T-cell (primary cell): Measurements from ENCODE around the gene INSYN2A. TPM values are rescaled to one million over a fixed set of nuclear protein-coding genes. Genes with fewer than 3 reads are reported as not detected.

Experiments
- ATAC-seq, 4 experiments: fragments of 200-7000 bp in 3 of 4; fragments of 150-1000 bp in 1 of 4; cut with Tn5 transposase; replicated peaks in 1 of 4; 1 replicate in 3 of 4; 2 replicates in 1 of 4; pipeline ENCODE4 v1.10.0; 2021; ENCODE audit warnings: moderate library complexity in 3 of 4, mild to moderate bottlenecking in 2 of 4, moderate number of reproducible peaks in 1 of 4
- CTCF ChIA-PET, 2 donors: fragments of 300-600 bp; sonication (Branson Sonifier 250); formaldehyde crosslinking; loops; one replicate each; lab custom pipeline; 2022; ENCODE audit warnings: antibody characterized with exemption in 2 of 2; lab: Charles Lee
- POLR2A ChIA-PET, 2 donors: fragments of 300-600 bp; sonication (Branson Sonifier 250); formaldehyde crosslinking; loops; one replicate each; lab custom pipeline; 2022; ENCODE audit warnings: antibody characterized with exemption in 2 of 2; lab: Charles Lee
- DNase-seq, 35 experiments: peaks; one replicate each; pipeline versions ENCODE4 v3.0.0 to v3.0.0-alpha.2; 2013 to 2023
- H3K27ac ChIP-seq: one replicate; pipeline ENCODE4 v1.5.1; 2013; ENCODE audit warnings: low read length
- H3K27me3 ChIP-seq, 2 experiments: replicated peaks in 1 of 2; 1 replicate in 1 of 2; 2 replicates in 1 of 2; pipeline versions ENCODE4 v1.6.1 to v1.7.0; 2013; ENCODE audit warnings: low read length in 1 of 2, mixed read lengths in 1 of 2; ENCODE audit not compliant: control insufficient read depth in 2 of 2, insufficient read depth in 2 of 2; ENCODE audit errors: extremely low read depth in 1 of 2
- H3K36me3 ChIP-seq, 2 donors: 1 replicate in 1 of 2; 2 replicates in 1 of 2; pipeline versions ENCODE4 v1.6.1 to v1.7.0; 2013; ENCODE audit warnings: low read length in 1 of 2; ENCODE audit not compliant: control insufficient read depth in 2 of 2, insufficient read depth in 1 of 2; ENCODE audit errors: extremely low read depth in 1 of 2
- H3K4me1 ChIP-seq, 2 experiments: 1 replicate in 1 of 2; 2 replicates in 1 of 2; pipeline versions ENCODE4 v1.6.1 to v1.7.0; 2013; ENCODE audit warnings: low read length in 2 of 2, mixed read lengths in 1 of 2; ENCODE audit not compliant: insufficient read depth in 2 of 2, control insufficient read depth in 1 of 2; ENCODE audit errors: extremely low read depth in 1 of 2
- H3K4me3 ChIP-seq, 2 donors: 1 replicate in 1 of 2; 2 replicates in 1 of 2; pipeline versions ENCODE4 v1.5.1 to v1.7.0; 2013; ENCODE audit warnings: mild to moderate bottlenecking in 2 of 2, low read length in 1 of 2, moderate library complexity in 1 of 2; ENCODE audit not compliant: control insufficient read depth in 1 of 2; ENCODE audit errors: extremely low read depth in 1 of 2
- H3K9me3 ChIP-seq: 2 replicates; pipeline ENCODE4 v1.7.0; 2013
- H3K27ac Mint-ChIP-seq, 2 donors: one replicate each; pipeline ENCODE4 v1.8.0; 2020 to 2021; ENCODE audit warnings: mild to moderate bottlenecking in 2 of 2, mixed read lengths in 2 of 2
- H3K27me3 Mint-ChIP-seq, 2 donors: one replicate each; pipeline ENCODE4 v1.8.0; 2021 to 2022; ENCODE audit warnings: mixed read lengths in 2 of 2
- H3K36me3 Mint-ChIP-seq: one replicate; pipeline ENCODE4 v1.8.0; 2021; ENCODE audit warnings: mixed read lengths
- H3K4me1 Mint-ChIP-seq, 3 donors: one replicate each; pipeline ENCODE4 v1.8.0; 2020 to 2022; ENCODE audit warnings: mixed read lengths in 3 of 3, mild to moderate bottlenecking in 1 of 3
- H3K4me3 Mint-ChIP-seq, 3 donors: one replicate each; pipeline ENCODE4 v1.8.0; 2020 to 2022; ENCODE audit warnings: mild to moderate bottlenecking in 3 of 3, mixed read lengths in 3 of 3, moderate library complexity in 3 of 3
- H3K9me3 Mint-ChIP-seq, 3 donors: one replicate each; pipeline ENCODE4 v1.8.0; 2020 to 2022; ENCODE audit warnings: mixed read lengths in 3 of 3
- WGBS: methylation state at CpG from one replicate; pipeline ENCODE4 v1.1.5; 2013; ENCODE audit warnings: missing lambda C conversion rate; ENCODE audit not compliant: insufficient coverage; 5-methylcytosine and 5-hydroxymethylcytosine counted together
- total RNA-seq, 35 experiments: library from RNA in 6 of 35; stranded (reverse) in 6 of 35; fragments of 120-200 nt in 1 of 35; gene quantifications; one replicate each; pipeline versions ENCODE4 v1.2.1 to v1.2.4 and lab custom pipeline; 2013 to 2026

Gene INSYN2A
- total RNA-seq, 5 donors from 2014 or later (not counting 1 experiment from before 2014, with no cell fraction given), result not detected

- Histone ChIP-seq H3K4me1 (no peaks in the 10 kb centered on the region), H3K27me3 (peaks cover 0 to 6% of the 10 kb centered on the region in 2 experiments), H3K4me3 (no peak overlapping the region), H3K27ac (no peak overlapping the region), H3K36me3 (no peaks in the 10 kb centered on the region), H3K9me3 (no peaks in the 10 kb centered on the region)
- Mint-ChIP-seq H3K4me1 (no peaks in the 10 kb centered on the region), H3K4me3 (no peak overlapping the region), H3K36me3 (no peaks in the 10 kb centered on the region), H3K27ac (no peak overlapping the region), H3K9me3 (peaks cover 0 to 6% (median 0%) of the 10 kb centered on the region in 3 donors), H3K27me3 (peaks cover 5 to 7% of the 10 kb centered on the region in 2 donors)
- 100% methylated on average over 2 of the region's 5 CpGs for WGBS
- CTCF ChIA-PET, result interaction anchor here in 1 of 2 donors (0.6 to 0.7 kb wide), 2 partner anchors 11 to 635 kb away, joined by 5 read pairs; no protein-coding TSS in a partner anchor
- ATAC-seq (no peak), DNase-seq (no peak)
- POLR2A ChIA-PET, result interaction anchor here in 1 of 2 donors (0.6 kb wide), 1 partner anchor 78 kb away, joined by 3 read pairs; no protein-coding TSS in a partner anchor
These were observed 19.9 kb upstream of the INSYN2A start for GRCh38 chr10:127216274-127216673.

- H3K9me3 Mint-ChIP-seq, result peaks cover 0 to 6% (median 0%) of the 10 kb centered on the region in 3 donors
- no peaks in the 10 kb centered on the region for H3K36me3 Mint-ChIP-seq
- ChIA-PET CTCF (interaction anchor here in 1 of 2 donors (0.6 to 0.7 kb wide), 2 partner anchors 12 to 635 kb away, joined by 5 read pairs; no protein-coding TSS in a partner anchor), POLR2A (interaction anchor here in 1 of 2 donors (0.6 kb wide), 1 partner anchor 78 kb away, joined by 3 read pairs; no protein-coding TSS in a partner anchor)
- 70% methylated on average over 2 of the region's 4 CpGs for WGBS
- DNase-seq, result no peak
- no peaks in the 10 kb centered on the region for H3K36me3 ChIP-seq
- no peak for ATAC-seq
- H3K27ac Mint-ChIP-seq, result no peak overlapping the region
- peaks cover 5 to 7% of the 10 kb centered on the region in 2 donors for H3K27me3 Mint-ChIP-seq
- no peak overlapping the region for H3K4me3 Mint-ChIP-seq
- peaks cover 0 to 6% of the 10 kb centered on the region in 2 experiments for H3K27me3 ChIP-seq
- H3K4me1 ChIP-seq, result no peaks in the 10 kb centered on the region
- H3K4me1 Mint-ChIP-seq, result no peaks in the 10 kb centered on the region
- no peak overlapping the region for H3K4me3 ChIP-seq
- no peaks in the 10 kb centered on the region for H3K9me3 ChIP-seq
- no peak overlapping the region for H3K27ac ChIP-seq
These were observed 19.5 kb upstream of the INSYN2A start for GRCh38 chr10:127215866-127216265.

GRCh38 chr10:127210936-127211466 lies 14.6 kb upstream of the INSYN2A start:
- no peak for ATAC-seq
- 43% methylated on average over 1 of the region's 7 CpGs for WGBS
- Histone ChIP-seq H3K27me3 (peaks cover 0 to 6% of the 10 kb centered on the region in 2 experiments), H3K9me3 (no peaks in the 10 kb centered on the region), H3K4me3 (no peak overlapping the region), H3K36me3 (no peaks in the 10 kb centered on the region), H3K4me1 (no peaks in the 10 kb centered on the region), H3K27ac (no peak overlapping the region)
- no peak for DNase-seq
- Mint-ChIP-seq H3K27me3 (peaks cover 0 to 4% of the 10 kb centered on the region in 2 donors), H3K36me3 (no peaks in the 10 kb centered on the region), H3K4me1 (no peaks in the 10 kb centered on the region), H3K9me3 (no peaks in the 10 kb centered on the region), H3K27ac (no peak overlapping the region), H3K4me3 (no peak overlapping the region)
- CTCF ChIA-PET, result no interaction called here
- POLR2A ChIA-PET, result no interaction called here

- no peak overlapping the region for H3K4me3 Mint-ChIP-seq
- Histone ChIP-seq H3K27me3 (peaks cover 0 to 3% of the 10 kb centered on the region in 2 experiments), H3K36me3 (no peaks in the 10 kb centered on the region), H3K27ac (no peak overlapping the region), H3K4me1 (no peaks in the 10 kb centered on the region), H3K9me3 (no peaks in the 10 kb centered on the region), H3K4me3 (no peak overlapping the region)
- no peaks in the 10 kb centered on the region for H3K36me3 Mint-ChIP-seq
- H3K4me1 Mint-ChIP-seq, result no peaks in the 10 kb centered on the region
- ChIA-PET POLR2A (no interaction called here), CTCF (no interaction called here)
- DNase-seq (no peak), ATAC-seq (no peak)
- no peaks in the 10 kb centered on the region for H3K27me3 Mint-ChIP-seq
- H3K9me3 Mint-ChIP-seq, result no peaks in the 10 kb centered on the region
- H3K27ac Mint-ChIP-seq, result no peak overlapping the region
- WGBS, result no CpG with 5 or more reads among the region's 2 CpGs
These were observed 10.7 kb upstream of the INSYN2A start for GRCh38 chr10:127207081-127207480.

- H3K36me3 ChIP-seq, result no peaks in the 10 kb centered on the region
- no peak for DNase-seq
- Mint-ChIP-seq H3K36me3 (no peaks in the 10 kb centered on the region), H3K27me3 (peaks cover 5 to 10% of the 10 kb centered on the region in 2 donors), H3K4me1 (no peaks in the 10 kb centered on the region), H3K4me3 (no peak overlapping the region), H3K27ac (no peak overlapping the region), H3K9me3 (no peaks in the 10 kb centered on the region)
- H3K27ac ChIP-seq, result no peak overlapping the region
- no peaks in the 10 kb centered on the region for H3K9me3 ChIP-seq
- ChIA-PET POLR2A (no interaction called here), CTCF (no interaction called here)
- 72% methylated on average over 4 of the region's 7 CpGs for WGBS
- no peak for ATAC-seq
- no peak overlapping the region for H3K4me3 ChIP-seq
- peaks cover 0 to 6% of the 10 kb centered on the region in 2 experiments for H3K27me3 ChIP-seq
- no peaks in the 10 kb centered on the region for H3K4me1 ChIP-seq
These were observed 6.7 kb upstream of the INSYN2A start for GRCh38 chr10:127203067-127203466.

- ChIA-PET CTCF (no interaction called here), POLR2A (no interaction called here)
- Histone ChIP-seq H3K9me3 (no peaks in the 10 kb centered on the region), H3K36me3 (no peaks in the 10 kb centered on the region), H3K4me1 (no peaks in the 10 kb centered on the region), H3K4me3 (no peak overlapping the region), H3K27ac (no peak overlapping the region), H3K27me3 (peaks cover 3 to 17% of the 10 kb centered on the region in 2 experiments)
- H3K4me1 Mint-ChIP-seq, result peaks cover 0 to 3% (median 3%) of the 10 kb centered on the region in 3 donors
- no peak for ATAC-seq
- peaks cover 17 to 22% of the 10 kb centered on the region in 2 donors for H3K27me3 Mint-ChIP-seq
- H3K4me3 Mint-ChIP-seq, result no peak overlapping the region
- WGBS, result 93% methylated on average over 4 of the region's 8 CpGs
- H3K9me3 Mint-ChIP-seq, result no peaks in the 10 kb centered on the region
- H3K36me3 Mint-ChIP-seq, result no peaks in the 10 kb centered on the region
- H3K27ac Mint-ChIP-seq, result no peak overlapping the region
- DNase-seq, result no peak
These were observed 4.3 kb upstream of the INSYN2A start for GRCh38 chr10:127200646-127201045.
